WTC11 (cell line): ENCODE data around the gene EEA1. TPM values are rescaled to one million over a fixed set of nuclear protein-coding genes. Genes with fewer than 3 reads are reported as not detected.

ENCODE experiments used
- ATAC-seq: fragments of 200-7000 bp; cut with Tn5 transposase; 2 replicates; pipeline ENCODE4 v1.10.0; 2021; ENCODE audit warnings: mild to moderate bottlenecking, moderate library complexity
- CTCF ChIA-PET: fragments of 300-600 bp; sonication (Branson Sonifier 250); formaldehyde crosslinking; loops from one replicate; lab custom pipeline; 2021; ENCODE audit warnings: antibody characterized with exemption; lab: Charles Lee
- POLR2A ChIA-PET: fragments of 350-600 bp; sonication (Branson Sonifier 250); formaldehyde crosslinking; loops from one replicate; lab custom pipeline; 2021; ENCODE audit warnings: antibody characterized with exemption; lab: Charles Lee
- DNase-seq: peaks from one replicate; pipeline ENCODE4 v3.0.0; 2021; ENCODE audit warnings: low spot score
- H3K27ac Mint-ChIP-seq: 2 replicates; pipeline ENCODE4 v1.8.0; 2021; ENCODE audit warnings: mixed read lengths
- H3K27me3 Mint-ChIP-seq: 2 replicates; pipeline ENCODE4 v1.8.0; 2021; ENCODE audit warnings: low read depth, mild to moderate bottlenecking, moderate library complexity, mixed read lengths
- H3K36me3 Mint-ChIP-seq: 2 replicates; pipeline ENCODE4 v1.8.0; 2021; ENCODE audit warnings: mixed read lengths
- H3K4me1 Mint-ChIP-seq: 2 replicates; pipeline ENCODE4 v1.8.0; 2022; ENCODE audit warnings: mixed read lengths
- H3K4me3 Mint-ChIP-seq: 2 replicates; pipeline ENCODE4 v1.8.0; 2021; ENCODE audit warnings: mild to moderate bottlenecking, moderate library complexity, mixed read lengths
- H3K9me3 Mint-ChIP-seq: 2 replicates; pipeline ENCODE4 v1.8.0; 2021; ENCODE audit warnings: mixed read lengths
- HMGXB4 ChIP-seq: sonication (generic); formaldehyde crosslinking; IDR thresholded peaks from 2 replicates; pipeline ENCODE4 v1.8.1; 2023; ENCODE audit warnings: mild to moderate bottlenecking, moderate library complexity, missing genetic modification reagents
- IRF2 ChIP-seq: sonication (generic); formaldehyde crosslinking; IDR thresholded peaks from 2 replicates; pipeline ENCODE4 v1.8.0; 2022; ENCODE audit warnings: low read depth, missing genetic modification reagents, borderline replicate concordance
- JAZF1 ChIP-seq: fragments of 250-450 bp; sonication (Bioruptor Pico); IDR thresholded peaks from 2 replicates; pipeline ENCODE4 v1.9.0; 2021; ENCODE audit warnings: moderate library complexity, mild to moderate bottlenecking, inconsistent platforms
- KAT7 ChIP-seq: sonication (generic); formaldehyde crosslinking; IDR thresholded peaks from 2 replicates; pipeline ENCODE4 v1.8.1; 2023; ENCODE audit warnings: missing genetic modification reagents, mild to moderate bottlenecking, borderline replicate concordance
- MXD4 ChIP-seq: fragments of 250-450 bp; sonication (Bioruptor Pico); IDR thresholded peaks from 2 replicates; pipeline ENCODE4 v1.8.0; 2021; ENCODE audit warnings: mild to moderate bottlenecking, moderate library complexity, borderline replicate concordance
- MYBL2 ChIP-seq: sonication (generic); formaldehyde crosslinking; IDR thresholded peaks from 2 replicates; pipeline ENCODE4 v1.8.1; 2023; ENCODE audit warnings: mild to moderate bottlenecking, moderate library complexity, missing genetic modification reagents
- NR1H2 ChIP-seq: sonication (generic); formaldehyde crosslinking; IDR thresholded peaks from 2 replicates; pipeline ENCODE4 v1.9.0; 2021; ENCODE audit warnings: mild to moderate bottlenecking, moderate library complexity, missing genetic modification reagents
- OVOL2 ChIP-seq: fragments of 250-450 bp; sonication (Bioruptor Pico); IDR thresholded peaks from 2 replicates; pipeline ENCODE4 v1.9.0; 2021; ENCODE audit warnings: mild to moderate bottlenecking, borderline replicate concordance
- SP1 ChIP-seq: sonication (generic); formaldehyde crosslinking; conservative IDR thresholded peaks from 2 replicates; pipeline ENCODE4 v1.8.1; 2022; ENCODE audit warnings: missing genetic modification reagents
- TEAD4 ChIP-seq: sonication (generic); formaldehyde crosslinking; IDR thresholded peaks from 2 replicates; pipeline ENCODE4 v1.8.0; 2022; ENCODE audit warnings: mild to moderate bottlenecking, missing genetic modification reagents
- ZBTB43 ChIP-seq: sonication (generic); formaldehyde crosslinking; IDR thresholded peaks from 2 replicates; pipeline ENCODE4 v1.8.1; 2023; ENCODE audit warnings: mild to moderate bottlenecking, missing genetic modification reagents
- ZNF121 ChIP-seq: sonication (generic); formaldehyde crosslinking; IDR thresholded peaks from 2 replicates; pipeline ENCODE4 v1.8.0; 2023; ENCODE audit warnings: missing genetic modification reagents
- ZNF138 ChIP-seq: sonication (generic); formaldehyde crosslinking; conservative IDR thresholded peaks from 2 replicates; pipeline ENCODE4 v1.8.1; 2022; ENCODE audit warnings: mild to moderate bottlenecking, moderate library complexity, missing genetic modification reagents
- ZNF263 ChIP-seq: sonication (generic); formaldehyde crosslinking; IDR thresholded peaks from 2 replicates; pipeline ENCODE4 v1.8.1; 2022; ENCODE audit warnings: low read depth, mild to moderate bottlenecking, moderate library complexity, missing genetic modification reagents
- ZNF416 ChIP-seq: fragments of 250-450 bp; sonication (Bioruptor Pico); IDR thresholded peaks from 2 replicates; pipeline ENCODE4 v1.9.0; 2021; ENCODE audit warnings: mild to moderate bottlenecking, inconsistent platforms
- total RNA-seq: library from RNA; stranded (reverse); gene quantifications from 3 replicates; pipeline ENCODE4 v1.2.3, GENCODE V29; 2021
- TF ChIP-seq, protein P1 (sequence below): sonication (generic); formaldehyde crosslinking; IDR thresholded peaks from 2 replicates; pipeline ENCODE4 v1.8.0; 2023; ENCODE audit warnings: mild to moderate bottlenecking, missing genetic modification reagents
- TF ChIP-seq, protein P2 (sequence below): fragments of 250-450 bp; sonication (Bioruptor Pico); IDR thresholded peaks from 2 replicates; pipeline ENCODE4 v1.9.0; 2021; ENCODE audit warnings: mild to moderate bottlenecking, borderline replicate concordance
- TF ChIP-seq, protein P3 (sequence below): fragments of 250-450 bp; sonication (Bioruptor Pico); IDR thresholded peaks from 2 replicates; pipeline ENCODE4 v1.9.0; 2021; ENCODE audit warnings: moderate library complexity, mild to moderate bottlenecking, inconsistent platforms, borderline replicate concordance

The EEA1 gene
- total RNA-seq, 1 experiment from 2014 or later, result 20.3 TPM

DNA sequence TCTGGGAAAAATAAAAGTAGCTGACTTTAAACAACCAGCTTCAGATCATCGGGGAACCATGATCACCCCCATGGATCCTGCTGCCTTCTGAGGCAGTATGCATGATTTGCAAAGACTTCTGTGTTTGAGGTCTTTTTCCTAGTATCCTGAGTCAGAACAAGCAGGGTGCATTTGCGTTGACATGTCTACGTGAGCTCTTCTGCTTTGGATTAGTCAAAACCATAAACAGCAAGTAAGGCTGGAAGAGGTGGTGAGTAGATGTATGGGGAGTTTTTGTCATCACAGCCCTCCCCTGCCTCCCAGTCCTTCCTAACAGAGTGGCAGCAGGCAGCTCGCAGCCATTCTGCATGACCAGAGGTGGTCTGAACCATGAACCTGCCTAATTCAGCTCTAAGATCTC is 202.2 kb downstream of the EEA1 start:
- Mint-ChIP-seq H3K27ac (no peak overlapping the region), H3K4me3 (no peak overlapping the region), H3K36me3 (peaks cover 13% of the 10 kb centered on the region), H3K27me3 (no peaks in the 10 kb centered on the region), H3K9me3 (peaks cover 15% of the 10 kb centered on the region), H3K4me1 (no peaks in the 10 kb centered on the region)
- ATAC-seq (no peak), DNase-seq (no peak)
- TF ChIP-seq, protein P1, sequence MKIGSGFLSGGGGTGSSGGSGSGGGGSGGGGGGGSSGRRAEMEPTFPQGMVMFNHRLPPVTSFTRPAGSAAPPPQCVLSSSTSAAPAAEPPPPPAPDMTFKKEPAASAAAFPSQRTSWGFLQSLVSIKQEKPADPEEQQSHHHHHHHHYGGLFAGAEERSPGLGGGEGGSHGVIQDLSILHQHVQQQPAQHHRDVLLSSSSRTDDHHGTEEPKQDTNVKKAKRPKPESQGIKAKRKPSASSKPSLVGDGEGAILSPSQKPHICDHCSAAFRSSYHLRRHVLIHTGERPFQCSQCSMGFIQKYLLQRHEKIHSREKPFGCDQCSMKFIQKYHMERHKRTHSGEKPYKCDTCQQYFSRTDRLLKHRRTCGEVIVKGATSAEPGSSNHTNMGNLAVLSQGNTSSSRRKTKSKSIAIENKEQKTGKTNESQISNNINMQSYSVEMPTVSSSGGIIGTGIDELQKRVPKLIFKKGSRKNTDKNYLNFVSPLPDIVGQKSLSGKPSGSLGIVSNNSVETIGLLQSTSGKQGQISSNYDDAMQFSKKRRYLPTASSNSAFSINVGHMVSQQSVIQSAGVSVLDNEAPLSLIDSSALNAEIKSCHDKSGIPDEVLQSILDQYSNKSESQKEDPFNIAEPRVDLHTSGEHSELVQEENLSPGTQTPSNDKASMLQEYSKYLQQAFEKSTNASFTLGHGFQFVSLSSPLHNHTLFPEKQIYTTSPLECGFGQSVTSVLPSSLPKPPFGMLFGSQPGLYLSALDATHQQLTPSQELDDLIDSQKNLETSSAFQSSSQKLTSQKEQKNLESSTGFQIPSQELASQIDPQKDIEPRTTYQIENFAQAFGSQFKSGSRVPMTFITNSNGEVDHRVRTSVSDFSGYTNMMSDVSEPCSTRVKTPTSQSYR (CRISPR knock-in tag), result no peak
- TF ChIP-seq ZBTB43 (CRISPR knock-in tag) (no peak), NR1H2 (no peak), SP1 (no peak), TEAD4 (CRISPR knock-in tag) (no peak), ZNF263 (CRISPR knock-in tag) (no peak), IRF2 (CRISPR knock-in tag) (no peak), MYBL2 (CRISPR knock-in tag) (no peak), MXD4 (no peak), OVOL2 (CRISPR knock-in tag) (no peak), ZNF416 (CRISPR knock-in tag) (no peak), ZNF121 (CRISPR knock-in tag) (no peak), KAT7 (CRISPR knock-in tag) (no peak), JAZF1 (CRISPR knock-in tag) (no peak), ZNF138 (CRISPR knock-in tag) (no peak), HMGXB4 (CRISPR knock-in tag) (no peak)
- TF ChIP-seq, protein P2, sequence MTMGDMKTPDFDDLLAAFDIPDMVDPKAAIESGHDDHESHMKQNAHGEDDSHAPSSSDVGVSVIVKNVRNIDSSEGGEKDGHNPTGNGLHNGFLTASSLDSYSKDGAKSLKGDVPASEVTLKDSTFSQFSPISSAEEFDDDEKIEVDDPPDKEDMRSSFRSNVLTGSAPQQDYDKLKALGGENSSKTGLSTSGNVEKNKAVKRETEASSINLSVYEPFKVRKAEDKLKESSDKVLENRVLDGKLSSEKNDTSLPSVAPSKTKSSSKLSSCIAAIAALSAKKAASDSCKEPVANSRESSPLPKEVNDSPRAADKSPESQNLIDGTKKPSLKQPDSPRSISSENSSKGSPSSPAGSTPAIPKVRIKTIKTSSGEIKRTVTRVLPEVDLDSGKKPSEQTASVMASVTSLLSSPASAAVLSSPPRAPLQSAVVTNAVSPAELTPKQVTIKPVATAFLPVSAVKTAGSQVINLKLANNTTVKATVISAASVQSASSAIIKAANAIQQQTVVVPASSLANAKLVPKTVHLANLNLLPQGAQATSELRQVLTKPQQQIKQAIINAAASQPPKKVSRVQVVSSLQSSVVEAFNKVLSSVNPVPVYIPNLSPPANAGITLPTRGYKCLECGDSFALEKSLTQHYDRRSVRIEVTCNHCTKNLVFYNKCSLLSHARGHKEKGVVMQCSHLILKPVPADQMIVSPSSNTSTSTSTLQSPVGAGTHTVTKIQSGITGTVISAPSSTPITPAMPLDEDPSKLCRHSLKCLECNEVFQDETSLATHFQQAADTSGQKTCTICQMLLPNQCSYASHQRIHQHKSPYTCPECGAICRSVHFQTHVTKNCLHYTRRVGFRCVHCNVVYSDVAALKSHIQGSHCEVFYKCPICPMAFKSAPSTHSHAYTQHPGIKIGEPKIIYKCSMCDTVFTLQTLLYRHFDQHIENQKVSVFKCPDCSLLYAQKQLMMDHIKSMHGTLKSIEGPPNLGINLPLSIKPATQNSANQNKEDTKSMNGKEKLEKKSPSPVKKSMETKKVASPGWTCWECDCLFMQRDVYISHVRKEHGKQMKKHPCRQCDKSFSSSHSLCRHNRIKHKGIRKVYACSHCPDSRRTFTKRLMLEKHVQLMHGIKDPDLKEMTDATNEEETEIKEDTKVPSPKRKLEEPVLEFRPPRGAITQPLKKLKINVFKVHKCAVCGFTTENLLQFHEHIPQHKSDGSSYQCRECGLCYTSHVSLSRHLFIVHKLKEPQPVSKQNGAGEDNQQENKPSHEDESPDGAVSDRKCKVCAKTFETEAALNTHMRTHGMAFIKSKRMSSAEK (CRISPR knock-in tag), result no peak
- TF ChIP-seq, protein P3, sequence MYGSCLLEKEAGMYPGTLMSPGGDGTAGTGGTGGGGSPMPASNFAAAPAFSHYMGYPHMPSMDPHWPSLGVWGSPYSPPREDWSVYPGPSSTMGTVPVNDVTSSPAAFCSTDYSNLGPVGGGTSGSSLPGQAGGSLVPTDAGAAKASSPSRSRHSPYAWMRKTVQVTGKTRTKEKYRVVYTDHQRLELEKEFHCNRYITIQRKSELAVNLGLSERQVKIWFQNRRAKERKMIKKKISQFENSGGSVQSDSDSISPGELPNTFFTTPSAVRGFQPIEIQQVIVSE, result no peak
- ChIA-PET CTCF (interaction anchor here (0.7 kb wide), 1 partner anchor 10 kb away, joined by 3 read pairs; no protein-coding TSS in a partner anchor), POLR2A (no interaction called here)
